ENCODE results near the gene PLXNB1.

The PLXNB1 gene

DNA sequence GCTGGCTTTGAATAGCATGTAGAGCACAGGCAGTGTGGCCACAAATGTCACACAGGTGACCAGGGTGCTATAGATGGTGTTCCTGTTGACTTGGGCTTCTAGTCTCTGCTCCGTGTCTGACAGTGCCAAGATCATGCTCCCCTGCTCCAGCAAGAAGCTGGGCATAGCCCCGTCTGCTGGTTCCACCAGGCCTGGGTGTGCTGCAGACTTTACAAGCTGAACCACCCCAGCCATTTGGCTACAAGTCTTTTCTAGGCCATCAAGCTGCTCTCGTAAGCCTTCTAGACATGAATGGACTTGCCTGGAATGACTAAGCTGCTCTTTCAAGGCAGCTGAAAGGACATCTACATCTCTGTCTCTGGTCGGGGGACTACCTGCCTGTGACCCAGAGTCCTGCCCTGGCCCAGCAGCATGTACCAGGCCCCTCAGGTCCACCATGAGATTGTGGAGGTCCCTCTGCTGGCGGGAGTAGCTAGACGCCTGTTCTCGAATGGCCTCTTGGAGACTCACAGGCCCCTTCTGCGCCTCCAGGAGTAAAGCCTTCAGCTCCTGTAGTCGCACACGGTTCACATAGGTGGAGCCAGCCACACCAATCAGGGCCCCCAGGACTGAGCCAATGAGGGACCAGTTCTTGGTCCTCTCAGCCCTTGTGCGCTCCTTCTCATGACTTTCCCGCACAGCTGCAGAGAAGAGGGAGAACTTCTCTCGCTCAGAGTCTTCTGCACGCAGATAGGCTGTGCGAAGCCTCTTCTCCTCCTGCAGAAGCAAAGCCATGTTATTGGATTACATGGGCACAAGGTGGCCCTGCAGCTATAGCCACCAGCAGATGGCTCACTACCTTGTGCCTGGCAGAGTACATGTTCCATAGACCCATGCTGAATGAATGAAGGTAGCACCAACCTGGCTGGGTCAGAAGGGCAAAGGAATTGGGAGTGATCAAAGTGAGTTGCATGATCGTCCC lies 2.8 kb upstream of the PLXNB1 start:
- no peak for DNase-seq

- DNase-seq = no peak
These were observed 1.5 kb upstream of the PLXNB1 start for GRCh38 chr3:48431224-48432029.

DNA sequence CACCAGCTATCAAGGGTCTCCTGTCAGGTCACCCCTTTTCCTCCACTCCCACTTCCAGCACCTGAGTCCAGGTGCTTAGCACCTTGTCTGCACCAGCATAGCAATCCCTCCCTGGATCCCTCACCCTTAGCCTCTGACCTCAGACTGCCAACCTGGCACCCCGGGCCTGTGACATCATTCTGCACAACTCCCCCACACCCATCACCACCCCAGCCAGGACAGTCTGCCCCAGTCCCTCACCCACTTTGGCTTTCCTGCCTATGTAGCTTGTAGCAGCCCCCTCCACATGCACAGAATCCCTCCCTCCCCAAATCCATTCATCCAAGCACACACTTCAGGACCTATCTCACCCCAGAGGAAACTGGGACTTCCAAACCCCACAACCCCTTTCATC lies 819 bp upstream of the PLXNB1 start:
- no peak for DNase-seq

DNA sequence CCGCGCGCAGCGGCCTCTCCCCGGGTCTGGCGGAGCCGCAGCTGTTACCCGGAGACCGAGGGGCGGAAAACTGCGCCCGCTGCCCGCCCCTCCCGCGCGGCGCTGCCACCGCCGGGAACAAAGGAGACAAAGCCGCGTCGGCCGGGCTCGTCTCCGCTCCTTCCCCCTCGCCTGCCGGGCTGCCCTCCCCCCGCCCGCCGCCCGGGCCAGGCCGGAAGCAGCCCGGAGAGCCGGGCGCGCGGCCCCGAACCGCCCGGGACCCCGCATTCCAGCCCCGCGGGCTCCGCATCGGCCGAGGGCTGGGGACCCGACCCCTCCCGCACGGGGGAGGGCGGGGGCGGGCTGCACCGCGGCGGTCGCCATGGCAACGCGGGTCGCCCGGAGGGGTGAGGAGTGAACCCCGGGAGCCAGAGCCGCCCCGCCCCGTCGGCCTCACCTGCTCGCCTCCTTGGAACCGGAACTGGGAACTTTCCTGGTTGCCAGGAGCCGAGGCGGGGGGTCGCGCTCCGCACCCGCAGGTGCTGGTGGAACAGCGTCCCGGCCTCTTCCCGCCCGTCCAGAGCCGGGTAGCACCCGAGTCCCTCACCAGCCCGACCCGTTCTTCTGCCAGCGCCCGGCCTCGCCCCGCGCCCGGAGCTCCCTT lies 448 bp downstream of the PLXNB1 start:
- DNase-seq = peak; percentile 77 to 83

DNA sequence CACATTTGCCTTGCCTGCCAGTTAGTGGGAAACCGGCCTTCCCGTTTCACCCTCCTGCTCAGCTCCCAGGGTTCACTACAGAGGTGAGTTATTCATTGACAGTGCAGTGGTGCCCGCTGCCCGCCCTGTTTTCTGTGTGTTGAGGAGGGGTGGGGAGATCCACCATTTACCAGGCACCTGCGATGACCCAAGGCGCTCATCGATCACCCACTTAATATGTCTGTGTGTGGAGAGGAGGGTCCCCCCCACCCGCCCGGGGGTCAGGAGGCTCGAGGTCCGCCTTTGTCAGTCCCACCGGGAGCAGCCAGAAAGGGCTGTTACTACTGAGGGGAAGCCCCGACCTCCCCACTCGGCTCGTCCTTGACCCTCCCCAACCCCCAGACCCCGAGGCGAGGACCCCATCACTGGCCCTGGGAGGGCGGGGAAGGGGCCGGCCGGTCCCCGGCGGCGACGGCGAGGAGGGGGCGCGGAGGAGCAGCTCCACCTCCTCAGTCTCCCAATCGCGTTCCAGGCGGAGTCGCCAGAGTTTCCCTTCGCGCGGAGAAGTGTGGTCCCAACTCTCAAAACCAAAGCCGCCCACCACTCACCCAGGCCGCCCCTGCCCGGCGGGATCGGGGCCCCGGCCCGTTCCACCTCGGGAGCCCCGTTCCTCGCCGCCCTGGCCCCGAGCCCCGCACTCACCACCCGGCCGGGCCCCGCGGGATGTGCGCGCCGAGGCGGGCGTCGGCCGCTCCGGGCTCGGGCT lies 1.1 kb downstream of the PLXNB1 start:
- DNase-seq = peak in 1 of 2 donors; percentile 64

- no peak for DNase-seq
These were observed 1.8 kb downstream of the PLXNB1 start for GRCh38 chr3:48428088-48428571.

GRCh38 chr3:48427630-48427962 lies 2.3 kb downstream of the PLXNB1 start:
- DNase-seq = no peak

DNA sequence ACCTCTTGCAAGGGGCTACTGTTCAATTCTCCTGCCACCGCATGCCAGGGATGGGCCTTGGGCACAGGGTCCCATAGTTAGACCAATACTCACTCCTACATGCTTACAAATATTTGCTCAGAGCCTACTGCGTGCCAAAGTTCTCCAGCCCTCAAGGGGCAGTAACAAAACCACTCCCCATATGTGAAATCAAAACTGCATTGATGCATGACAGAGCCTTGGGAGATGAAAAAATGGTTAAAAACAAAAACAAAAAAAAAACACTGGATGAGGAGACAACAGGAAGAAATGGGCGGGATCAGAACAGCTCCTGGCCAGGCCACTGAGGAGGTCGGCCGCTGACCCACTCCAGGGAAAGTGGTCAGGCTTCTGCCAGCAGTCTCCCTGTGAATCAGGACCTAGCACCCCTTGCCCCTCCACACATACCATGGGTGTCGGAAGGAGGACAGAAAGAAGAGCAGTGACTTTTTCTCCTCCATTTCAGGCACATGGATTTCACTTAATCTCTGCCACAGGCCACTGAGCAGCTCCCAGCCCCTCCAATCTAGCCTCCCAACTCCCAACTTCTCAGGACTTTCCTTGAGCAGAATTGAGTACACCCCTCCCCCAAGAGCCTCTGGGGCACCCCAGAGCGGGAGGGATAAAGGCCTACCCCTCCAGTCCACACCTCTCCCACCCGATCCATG lies 2.8 kb downstream of the PLXNB1 start:
- DNase-seq = peak; percentile 38 to 52

- peak; percentile 93 to 95 for DNase-seq
These were observed 3.4 kb downstream of the PLXNB1 start for GRCh38 chr3:48426401-48426909.

- peak; percentile 41 to 66 for DNase-seq
These were observed 4.5 kb downstream of the PLXNB1 start for GRCh38 chr3:48425281-48425812.

GRCh38 chr3:48423883-48424695 lies 5.8 kb downstream of the PLXNB1 start:
- no peak for DNase-seq

- DNase-seq = peak; percentile 32 to 45
These were observed 6.5 kb downstream of the PLXNB1 start for GRCh38 chr3:48423241-48423882.

DNA sequence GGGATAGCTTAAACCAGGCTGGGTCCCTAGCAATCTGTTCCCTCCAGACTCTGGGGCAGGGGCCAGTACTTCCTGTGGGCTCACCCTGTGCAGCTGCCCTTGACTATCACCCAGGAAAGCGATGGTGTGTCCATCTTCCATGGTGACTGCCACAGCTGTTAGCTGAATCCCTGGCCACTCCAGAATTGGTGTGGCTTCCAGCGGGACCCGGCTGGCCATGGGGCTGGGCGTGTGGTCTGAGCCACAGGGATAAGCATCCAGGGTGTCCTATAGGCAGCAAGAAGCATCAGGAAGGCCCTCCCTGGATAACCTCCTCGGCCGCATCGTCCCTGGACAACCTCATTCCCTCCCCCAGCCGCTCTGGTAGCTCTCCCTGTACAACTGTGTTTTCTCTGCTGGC lies 7.2 kb downstream of the PLXNB1 start:
- no peak for DNase-seq

GRCh38 chr3:48422272-48422671 lies 7.6 kb downstream of the PLXNB1 start:
- DNase-seq = no peak

GRCh38 chr3:48420561-48420960 lies 9.3 kb downstream of the PLXNB1 start:
- no peak for DNase-seq

DNA sequence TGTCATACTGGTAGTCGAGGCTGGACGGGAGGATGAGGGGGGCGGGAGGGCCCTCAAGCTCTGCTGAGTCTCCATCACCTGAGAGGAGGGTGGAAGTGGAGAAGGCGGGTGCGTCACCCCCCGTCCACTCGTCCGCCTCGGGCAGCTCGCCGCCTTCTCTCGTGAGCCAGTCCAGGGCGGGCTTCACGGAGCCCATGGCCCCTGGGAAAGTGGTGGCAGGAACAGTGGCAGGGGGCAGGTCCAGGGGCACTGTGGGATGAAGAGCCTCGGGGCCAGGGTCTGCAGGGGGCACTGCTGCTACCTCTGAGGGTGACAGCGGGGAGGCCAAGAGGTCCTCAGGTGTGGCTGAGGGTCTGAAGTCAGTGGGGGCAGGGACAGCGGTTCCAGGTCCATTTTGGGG lies 10.3 kb downstream of the PLXNB1 start:
- no peak for DNase-seq

DNA sequence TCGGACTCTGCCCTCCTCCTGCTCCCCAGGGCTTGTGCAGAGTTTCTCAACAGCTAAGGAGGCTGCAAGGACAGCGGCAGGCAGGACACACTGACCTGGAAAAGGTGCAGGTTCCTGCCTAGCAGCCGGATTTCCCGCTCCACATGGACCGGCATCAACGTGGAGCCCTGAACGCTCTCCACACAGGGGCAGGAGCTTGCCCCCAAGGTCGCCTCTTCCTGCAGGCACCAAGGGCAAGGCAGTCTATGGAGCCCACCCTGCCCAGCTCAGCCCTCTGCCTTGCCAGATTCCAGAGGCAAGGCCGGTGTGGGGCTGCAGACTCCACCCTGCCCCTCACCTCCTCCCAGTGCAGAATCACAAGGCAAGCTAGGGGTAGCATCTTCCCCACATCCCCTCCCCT lies 10.7 kb downstream of the PLXNB1 start:
- no peak for DNase-seq

- no peak for DNase-seq
These were observed 11.2 kb downstream of the PLXNB1 start for GRCh38 chr3:48418651-48419050.

- no peak for DNase-seq
These were observed 11.7 kb downstream of the PLXNB1 start for GRCh38 chr3:48418140-48418539.

GRCh38 chr3:48417529-48418108 lies 12.3 kb downstream of the PLXNB1 start:
- no peak for DNase-seq

Measured in hippocampal formation (tissue), 2 donors.